Measurements from ENCODE around the gene CAPN6.

- TF ChIP-seq CTCF (IDR thresholded peaks at IDR 0.05) (no peak), POLR2AphosphoS5 (IDR thresholded peaks at IDR 0.05; ENCODE audit: insufficient read depth in 1 of 2, low read depth in 1 of 2) (no peak), POLR2A (IDR thresholded peaks at IDR 0.05) (no peak)
Observed at GRCh38 chrX:111268506-111268905, 1.8 kb downstream of the CAPN6 start.
